ENCODE data around the gene ITPR2.

The ITPR2 gene

DNA sequence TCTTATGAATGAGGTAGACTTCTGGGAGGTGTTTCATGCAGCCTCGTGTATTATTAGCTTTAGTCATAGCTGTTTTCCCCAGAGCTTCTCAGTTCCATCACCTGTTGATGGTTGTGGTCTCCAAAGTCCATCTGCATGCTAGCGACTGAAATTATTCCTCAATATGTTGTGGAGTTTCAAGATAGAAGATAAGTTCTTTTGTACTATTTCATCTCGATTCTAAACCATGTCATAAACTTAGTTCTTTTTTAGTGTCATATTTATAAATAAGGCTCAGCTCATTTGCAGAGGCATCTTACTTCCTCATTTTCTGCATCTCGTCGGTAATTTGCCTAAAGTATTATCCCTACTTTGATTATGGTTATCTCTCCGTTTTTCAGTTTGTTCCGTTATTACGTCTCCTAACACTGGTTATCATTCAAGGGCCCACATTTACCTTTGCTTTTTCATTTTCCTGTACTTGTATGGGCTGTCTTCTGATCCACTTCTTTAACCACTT, 119.1 kb downstream of the ITPR2 start:
- H3K4me3 ChIP-seq (ENCODE audit: low read depth, low read length) = no peak overlapping the region
- no peak for TF ChIP-seq CTCF (IDR thresholded peaks at IDR 0.05; ENCODE audit: low read depth, low read length, missing control alignments)
- DNase-seq (ENCODE audit: low read depth) = peak; percentile 39

DNA sequence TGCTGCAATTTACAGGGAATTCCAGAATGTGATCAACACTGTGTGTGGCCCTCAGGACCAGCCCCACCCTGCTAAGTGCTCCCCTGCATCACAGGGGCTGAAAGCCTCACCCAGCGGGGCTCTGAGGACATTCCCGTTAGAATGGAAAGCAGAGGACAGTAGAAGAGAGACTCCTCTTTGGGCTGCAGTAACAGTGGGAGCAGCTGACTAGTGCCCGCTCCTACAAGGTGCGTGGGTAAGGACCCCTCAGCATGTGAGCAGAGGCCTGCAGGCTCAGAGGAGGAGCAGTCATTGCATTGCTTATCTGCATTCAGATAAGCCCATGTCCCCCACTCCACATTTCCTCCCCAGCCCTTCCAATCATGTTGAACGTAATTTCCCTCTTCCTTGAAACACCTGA, 120.1 kb downstream of the ITPR2 start:
- H3K4me3 ChIP-seq (ENCODE audit: low read depth, low read length) = no peak overlapping the region
- no peak for DNase-seq (ENCODE audit: low read depth)
- no peak for TF ChIP-seq CTCF (IDR thresholded peaks at IDR 0.05; ENCODE audit: low read depth, low read length, missing control alignments)

- H3K4me3 ChIP-seq (ENCODE audit: low read depth, low read length) = no peak overlapping the region
- no peak for TF ChIP-seq CTCF (IDR thresholded peaks at IDR 0.05; ENCODE audit: low read depth, low read length, missing control alignments)
- no peak for DNase-seq (ENCODE audit: low read depth)
These were observed 121.4 kb downstream of the ITPR2 start for GRCh38 chr12:26711569-26711968.

- TF ChIP-seq CTCF (IDR thresholded peaks at IDR 0.05; ENCODE audit: low read depth, low read length, missing control alignments) = no peak
- H3K4me3 ChIP-seq (ENCODE audit: low read depth, low read length) = no peak overlapping the region
- DNase-seq (ENCODE audit: low read depth) = no peak
These were observed 121.9 kb downstream of the ITPR2 start for GRCh38 chr12:26711072-26711471.

GRCh38 chr12:26705851-26706250, 127.1 kb downstream of the ITPR2 start:
- no peak for DNase-seq (ENCODE audit: low read depth)
- H3K4me3 ChIP-seq (ENCODE audit: low read depth, low read length) = no peak overlapping the region
- no peak for TF ChIP-seq CTCF (IDR thresholded peaks at IDR 0.05; ENCODE audit: low read depth, low read length, missing control alignments)

DNA sequence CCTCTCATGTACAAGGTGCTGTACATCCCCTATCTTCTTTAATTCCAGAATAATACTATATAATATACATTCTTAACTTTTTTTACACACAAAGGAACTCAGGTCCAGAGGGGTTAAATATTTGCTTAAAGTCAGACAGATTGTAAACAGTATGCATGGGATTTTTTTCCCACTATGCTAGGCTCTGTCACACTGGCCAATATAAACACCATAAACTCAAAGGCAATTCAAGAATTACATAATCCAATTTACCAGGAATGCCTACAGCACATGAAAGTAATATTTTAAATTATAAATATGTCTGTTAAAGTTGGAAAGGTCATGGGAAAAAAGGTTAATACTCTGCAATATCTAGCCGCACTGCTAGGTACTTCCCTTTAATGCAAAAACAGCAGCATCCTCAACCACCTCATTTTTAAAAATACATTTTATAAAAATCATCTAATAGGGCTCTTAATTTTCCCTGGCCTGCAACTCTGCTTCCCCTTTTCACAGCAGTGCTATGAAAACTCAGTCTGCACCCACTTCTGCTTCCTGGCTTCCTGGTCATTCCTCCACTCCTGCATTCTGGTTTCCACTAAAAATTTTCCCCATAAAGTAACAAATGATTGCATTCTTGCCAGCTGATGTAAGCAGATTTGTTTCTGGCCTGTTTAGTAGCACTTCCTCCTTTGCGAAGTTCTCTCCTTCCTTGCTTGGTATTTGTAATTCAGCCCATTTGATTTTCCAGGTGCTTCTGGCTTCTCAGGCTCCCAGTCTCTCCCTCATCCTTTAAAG, 128.1 kb downstream of the ITPR2 start:
- TF ChIP-seq CTCF (IDR thresholded peaks at IDR 0.05; ENCODE audit: low read depth, low read length, missing control alignments) = no peak
- no peak overlapping the region for H3K4me3 ChIP-seq (ENCODE audit: low read depth, low read length)
- no peak for DNase-seq (ENCODE audit: low read depth)

- H3K4me3 ChIP-seq (ENCODE audit: low read depth, low read length) = no peak overlapping the region
- no peak for TF ChIP-seq CTCF (IDR thresholded peaks at IDR 0.05; ENCODE audit: low read depth, low read length, missing control alignments)
- DNase-seq (ENCODE audit: low read depth) = no peak
These were observed 128.8 kb downstream of the ITPR2 start for GRCh38 chr12:26704214-26704613.
